ENCODE results near the gene ABCF2. TPM values are rescaled to one million over a fixed set of nuclear protein-coding genes. Genes with fewer than 3 reads are reported as not detected.

Gene ABCF2
- total and polyA plus RNA-seq, 8 donors: 7.1 to 13.6 (median 11.0) TPM

DNA sequence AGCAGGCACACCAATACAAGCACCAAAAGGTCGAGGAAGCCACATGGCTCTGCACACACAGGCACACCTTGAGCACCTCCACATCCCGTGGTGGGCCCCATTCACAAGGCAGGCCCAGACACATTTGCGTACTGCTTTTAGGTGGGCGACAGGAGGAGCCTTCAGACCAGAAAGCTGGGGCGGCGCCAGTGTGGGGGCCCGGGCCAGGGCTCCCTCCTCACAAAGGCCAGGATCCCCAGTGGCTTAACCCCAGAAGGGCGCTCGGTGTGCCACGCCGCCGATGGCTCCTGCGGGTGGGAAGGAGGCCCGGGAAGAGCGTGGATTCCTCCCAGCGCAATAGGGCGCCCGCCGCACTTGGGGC is 24.3 kb upstream of the ABCF2 start:
- H3K4me3 ChIP-seq: peak overlapping the region; percentile 2 to 49 (median 32)
- no peaks in the 10 kb centered on the region for H3K9me3 ChIP-seq
- H3K36me3 ChIP-seq: no peaks in the 10 kb centered on the region
- no peaks in the 10 kb centered on the region for H3K27me3 ChIP-seq
- intact Hi-C loops (cut with DNase I): no loop called here
- FAIRE-seq (no peak), ATAC-seq (no peak), DNase-seq (peak in 1 of 6 donors; percentile 61)
- peak overlapping the region; percentile 59 to 74 (median 70) for H3K27ac ChIP-seq
- TF ChIP-seq, protein P1, sequence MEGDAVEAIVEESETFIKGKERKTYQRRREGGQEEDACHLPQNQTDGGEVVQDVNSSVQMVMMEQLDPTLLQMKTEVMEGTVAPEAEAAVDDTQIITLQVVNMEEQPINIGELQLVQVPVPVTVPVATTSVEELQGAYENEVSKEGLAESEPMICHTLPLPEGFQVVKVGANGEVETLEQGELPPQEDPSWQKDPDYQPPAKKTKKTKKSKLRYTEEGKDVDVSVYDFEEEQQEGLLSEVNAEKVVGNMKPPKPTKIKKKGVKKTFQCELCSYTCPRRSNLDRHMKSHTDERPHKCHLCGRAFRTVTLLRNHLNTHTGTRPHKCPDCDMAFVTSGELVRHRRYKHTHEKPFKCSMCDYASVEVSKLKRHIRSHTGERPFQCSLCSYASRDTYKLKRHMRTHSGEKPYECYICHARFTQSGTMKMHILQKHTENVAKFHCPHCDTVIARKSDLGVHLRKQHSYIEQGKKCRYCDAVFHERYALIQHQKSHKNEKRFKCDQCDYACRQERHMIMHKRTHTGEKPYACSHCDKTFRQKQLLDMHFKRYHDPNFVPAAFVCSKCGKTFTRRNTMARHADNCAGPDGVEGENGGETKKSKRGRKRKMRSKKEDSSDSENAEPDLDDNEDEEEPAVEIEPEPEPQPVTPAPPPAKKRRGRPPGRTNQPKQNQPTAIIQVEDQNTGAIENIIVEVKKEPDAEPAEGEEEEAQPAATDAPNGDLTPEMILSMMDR (IDR thresholded peaks at IDR 0.05): no peak
- peaks cover 17 to 27% (median 19%) of the 10 kb centered on the region in 3 donors for H3K4me1 ChIP-seq
- WGBS, 2 donors: 3 to 4% methylated on average over 16 to 19 of the region's 19 CpGs

DNA sequence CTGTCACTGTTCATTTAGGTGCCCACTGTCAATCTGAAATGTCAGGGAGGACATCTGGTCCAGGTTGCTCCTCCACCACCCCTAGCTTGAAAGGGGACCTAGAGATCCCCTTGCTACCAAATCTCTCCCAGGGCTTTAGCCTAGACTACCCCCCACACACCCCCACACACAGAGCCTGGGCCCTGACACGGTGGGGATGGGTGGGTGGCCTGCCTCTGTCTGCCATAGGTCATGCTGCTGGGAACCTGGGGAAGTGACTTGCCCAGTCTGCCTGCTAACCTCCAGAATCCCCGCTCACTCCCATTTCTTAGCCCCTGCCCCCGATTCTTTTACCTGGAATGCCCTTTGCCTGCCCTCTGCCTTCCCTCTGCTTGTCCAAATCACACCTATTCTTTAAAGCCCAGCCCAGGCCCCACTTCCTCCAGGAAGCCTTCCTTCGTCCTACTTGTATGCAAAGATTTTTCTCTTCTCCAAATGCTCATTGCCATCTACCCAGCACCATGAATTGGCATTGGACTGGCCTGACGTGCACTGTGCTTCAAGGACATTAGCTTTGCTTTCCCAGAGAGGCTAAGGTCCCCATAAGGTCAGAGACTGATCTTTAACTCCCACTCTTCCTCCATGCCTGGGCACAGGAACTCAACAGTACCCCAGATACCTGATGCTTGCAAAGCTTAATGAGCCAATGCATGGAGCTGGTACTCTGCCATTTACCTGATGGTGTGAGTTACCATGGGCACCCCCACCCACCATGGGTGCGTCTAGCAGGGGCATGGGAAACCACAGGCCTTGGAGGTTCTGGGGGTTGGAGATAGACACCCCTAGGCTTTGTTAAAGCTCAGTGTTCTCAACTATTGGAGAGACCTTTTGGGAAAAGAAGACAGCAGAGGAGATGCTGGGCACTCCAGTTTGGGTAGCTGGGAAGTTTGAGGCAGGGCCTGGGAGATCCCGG is 23.5 kb upstream of the ABCF2 start:
- H3K9me3 ChIP-seq: no peaks in the 10 kb centered on the region
- DNase-seq (peak in 2 of 6 donors; percentile 23 to 55), ATAC-seq (no peak), FAIRE-seq (no peak)
- H3K4me3 ChIP-seq: no peak overlapping the region
- H3K36me3 ChIP-seq: no peaks in the 10 kb centered on the region
- WGBS, 2 donors: 62 to 64% methylated on average over 7 of the region's 7 CpGs
- no peaks in the 10 kb centered on the region for H3K27me3 ChIP-seq
- intact Hi-C loops (cut with DNase I): no loop called here
- peak overlapping the region; percentile 80 to 88 (median 82) for H3K27ac ChIP-seq
- H3K4me1 ChIP-seq: peaks cover 20 to 27% (median 21%) of the 10 kb centered on the region in 3 donors
- TF ChIP-seq, protein P1 (IDR thresholded peaks at IDR 0.05): no peak

DNA sequence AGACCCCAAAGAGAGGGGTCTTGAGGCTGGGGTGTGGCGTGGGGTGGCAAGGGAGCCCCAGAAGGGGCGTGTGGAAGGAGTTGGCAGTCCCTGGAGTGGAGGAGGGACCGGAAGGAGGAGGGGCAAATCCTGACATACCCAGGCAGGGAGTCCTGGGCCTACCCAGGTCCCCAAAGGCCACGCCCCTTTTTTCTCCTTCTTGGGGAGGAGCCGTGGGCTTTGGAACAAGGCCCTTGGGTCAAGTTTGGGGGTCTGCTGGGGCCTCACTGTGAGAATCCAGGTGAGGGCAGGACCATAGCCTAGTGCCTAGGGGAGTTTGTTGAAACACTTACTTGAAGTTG is 22.7 kb upstream of the ABCF2 start:
- TF ChIP-seq, protein P1 (IDR thresholded peaks at IDR 0.05): no peak
- Histone ChIP-seq H3K9me3 (no peaks in the 10 kb centered on the region), H3K27me3 (no peaks in the 10 kb centered on the region), H3K36me3 (no peaks in the 10 kb centered on the region), H3K4me3 (peak overlapping the region in 2 of 4 donors; percentile 60 to 64), H3K4me1 (peaks cover 25 to 33% (median 28%) of the 10 kb centered on the region in 3 donors), H3K27ac (peak overlapping the region; percentile 80 to 88 (median 82))
- DNase-seq (peak in 5 of 6 donors; percentile 62 to 80 (median 74)), ATAC-seq (peak; percentile 40 to 61 (median 52)), FAIRE-seq (no peak)
- intact Hi-C loops (cut with DNase I): loop anchor here in 1 of 3 donors (10.0 kb wide), 1 partner anchor 55 kb away; no protein-coding TSS in a partner anchor
- 12 to 21% methylated on average over 2 to 5 of the region's 5 CpGs for WGBS, 2 donors

DNA sequence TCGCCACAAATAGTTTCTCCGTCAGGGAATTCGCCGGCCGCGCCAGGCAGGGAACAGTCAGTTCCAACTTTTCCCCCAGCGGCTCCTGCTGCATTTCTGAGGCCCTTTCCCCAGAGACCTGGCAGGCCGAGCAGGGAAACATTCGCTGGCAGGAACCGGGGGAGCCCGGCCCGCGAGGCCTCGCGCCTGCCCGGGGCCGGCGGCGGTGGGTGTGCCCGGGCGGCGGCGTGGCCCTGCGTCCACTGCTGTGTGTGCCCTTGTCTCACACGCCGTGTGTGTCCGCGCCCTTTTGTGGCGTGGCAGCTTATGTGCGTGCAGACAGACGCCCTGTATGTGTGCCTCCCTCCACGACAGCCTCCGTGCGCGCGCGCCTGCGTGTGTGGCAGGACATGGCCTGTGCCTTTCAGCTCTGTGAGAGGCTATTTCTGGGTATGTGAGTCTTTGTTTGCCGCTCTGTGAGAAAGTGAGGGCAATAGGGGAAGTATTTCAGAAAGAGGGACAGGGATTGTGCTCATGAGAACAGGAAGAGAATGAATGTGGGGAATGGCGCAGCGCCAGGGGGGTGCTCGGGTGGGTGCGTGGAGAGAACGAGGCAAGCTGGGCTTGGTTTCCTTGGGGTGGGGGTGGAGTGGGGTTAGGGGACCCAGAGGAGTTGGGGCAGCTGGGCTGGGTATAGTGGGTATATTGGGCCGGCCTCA is 22.2 kb upstream of the ABCF2 start:
- H3K36me3 ChIP-seq: no peaks in the 10 kb centered on the region
- peak overlapping the region; percentile 80 to 88 (median 82) for H3K27ac ChIP-seq
- H3K4me3 ChIP-seq: peak overlapping the region; percentile 23 to 64 (median 52)
- ATAC-seq (peak; percentile 22 to 44 (median 34)), DNase-seq (peak; percentile 54 to 84 (median 66)), FAIRE-seq (no peak)
- H3K4me1 ChIP-seq: peaks cover 25 to 34% (median 30%) of the 10 kb centered on the region in 3 donors
- no peaks in the 10 kb centered on the region for H3K9me3 ChIP-seq
- TF ChIP-seq, protein P1 (IDR thresholded peaks at IDR 0.05): no peak
- intact Hi-C loops (cut with DNase I): loop anchor here in 1 of 3 donors (10.0 kb wide), 1 partner anchor 56 kb away; no protein-coding TSS in a partner anchor
- 4 to 5% methylated on average over 29 to 45 of the region's 45 CpGs for WGBS, 2 donors
- no peaks in the 10 kb centered on the region for H3K27me3 ChIP-seq
